ENCODE data around the gene KRTAP4-3. TPM values are rescaled to one million over a fixed set of nuclear protein-coding genes. Genes with fewer than 3 reads are reported as not detected.
"Not testable (repeated sequence)": the region's sequence is repeated elsewhere in the genome, so short reads cannot be mapped to it uniquely, and the experiment has no call there.

The KRTAP4-3 gene
- total and polyA plus RNA-seq, 9 donors, result not detected

GRCh38 chr17:41163828-41164227 lies 4.2 kb downstream of the KRTAP4-3 start:
- H3K36me3 ChIP-seq, result no peaks in the 10 kb centered on the region
- DNase-seq, result no peak
- H3K4me1 ChIP-seq (ENCODE audit: insufficient read depth), result no peaks in the 10 kb centered on the region
- 64 to 71% (median 70%) methylated on average over 7 of the region's 7 CpGs for WGBS, 3 donors
- intact Hi-C loops (cut with DNase I), result no loop called here
- no peak overlapping the region for H3K4me3 ChIP-seq
- TF ChIP-seq EP300 (IDR thresholded peaks at IDR 0.05) (no peak), CTCF (IDR thresholded peaks at IDR 0.05) (no peak), POLR2A (IDR thresholded peaks at IDR 0.05) (no peak)
- no peaks in the 10 kb centered on the region for H3K9me3 ChIP-seq
- no peak overlapping the region for H3K27ac ChIP-seq
- no peaks in the 10 kb centered on the region for H3K27me3 ChIP-seq

GRCh38 chr17:41160648-41161047 lies 7.4 kb downstream of the KRTAP4-3 start, which contains the start of gene KRTAP4-4:
KRTAP4-4 (minus strand) TSS chr17:41160748; CDS start chr17:41160691, 57 bp downstream.
- 74 to 76% (median 74%) methylated on average over 1 of the region's 1 CpG for WGBS, 3 donors
- TF ChIP-seq CTCF (IDR thresholded peaks at IDR 0.05) (no peak), EP300 (IDR thresholded peaks at IDR 0.05) (no peak), POLR2A (IDR thresholded peaks at IDR 0.05) (no peak)
- no peak for DNase-seq
- intact Hi-C loops (cut with DNase I), result no loop called here
- Histone ChIP-seq H3K4me1 (ENCODE audit: insufficient read depth) (no peaks in the 10 kb centered on the region), H3K9me3 (no peaks in the 10 kb centered on the region), H3K27me3 (no peaks in the 10 kb centered on the region), H3K27ac (no peak within 1 kb of the TSS), H3K36me3 (no peaks in the 10 kb centered on the region), H3K4me3 (no peak within 1 kb of the TSS)

GRCh38 chr17:41160190-41160589 lies 7.8 kb downstream of the KRTAP4-3 start:
- not testable (repeated sequence) for H3K36me3 ChIP-seq, DNase-seq

GRCh38 chr17:41153856-41154255 lies 14.2 kb downstream of the KRTAP4-3 start:
- no peaks in the 10 kb centered on the region for H3K4me1 ChIP-seq (ENCODE audit: insufficient read depth)
- H3K4me3 ChIP-seq, result no peak overlapping the region
- H3K36me3 ChIP-seq, result no peaks in the 10 kb centered on the region
- no peaks in the 10 kb centered on the region for H3K27me3 ChIP-seq
- intact Hi-C loops (cut with DNase I), result no loop called here
- H3K27ac ChIP-seq, result no peak overlapping the region
- DNase-seq, result no peak
- WGBS, 3 donors, result 3 to 11% (median 8%) methylated on average over 2 of the region's 2 CpGs
- no peaks in the 10 kb centered on the region for H3K9me3 ChIP-seq
- TF ChIP-seq POLR2A (IDR thresholded peaks at IDR 0.05) (no peak), EP300 (IDR thresholded peaks at IDR 0.05) (no peak), CTCF (IDR thresholded peaks at IDR 0.05) (no peak)

More at GRCh38 chr17:41160190-41160589, 7.8 kb downstream of the KRTAP4-3 start:
- H3K4me3 ChIP-seq; H3K9me3 ChIP-seq; H3K27ac ChIP-seq; intact Hi-C loops (cut with DNase I); H3K27me3 ChIP-seq; H3K4me1 ChIP-seq (ENCODE audit: insufficient read depth): not testable (repeated sequence)
- WGBS, 3 donors, result 91 to 94% (median 94%) methylated on average over 2 to 3 of the region's 3 CpGs

- 46 to 55% (median 49%) methylated on average over 2 of the region's 2 CpGs for whole genome bisulfite sequencing, 3 donors
- intact Hi-C loops (cut with DNase I), result no loop called here
Observed at GRCh38 chr17:41151525-41151924, 16.5 kb downstream of the KRTAP4-3 start.

More at GRCh38 chr17:41151525-41151924, 16.5 kb downstream of the KRTAP4-3 start:
- H3K27ac ChIP-seq, result no peak overlapping the region
- DNase-seq, result no peak
- no peaks in the 10 kb centered on the region for H3K4me1 ChIP-seq (ENCODE audit: insufficient read depth)
- no peaks in the 10 kb centered on the region for H3K9me3 ChIP-seq
- H3K36me3 ChIP-seq, result no peaks in the 10 kb centered on the region
- H3K27me3 ChIP-seq, result no peaks in the 10 kb centered on the region
- TF ChIP-seq EP300 (IDR thresholded peaks at IDR 0.05), result no peak
- TF ChIP-seq CTCF (IDR thresholded peaks at IDR 0.05), result no peak
- TF ChIP-seq POLR2A (IDR thresholded peaks at IDR 0.05), result no peak
- no peak overlapping the region for H3K4me3 ChIP-seq
